HG03575 (cell line): ENCODE data around the gene MAPKAPK2.
A peak's percentile ranks its signal among the peaks of the same experiment; 100 is the strongest.

Experiments
- ATAC-seq: cut with Tn5 transposase; IDR thresholded peaks from one replicate; pipeline ENCODE4 v1.9.1; 2021; ENCODE audit not compliant: unreplicated experiment, insufficient number of reproducible peaks, low FRiP score; ENCODE audit errors: extremely low read depth

Gene MAPKAPK2

GRCh38 chr1:206678490-206678889 lies 6.2 kb upstream of the MAPKAPK2 start:
- no peak for ATAC-seq

- ATAC-seq, result peak; percentile 61
These were observed 4.9 kb upstream of the MAPKAPK2 start for GRCh38 chr1:206679738-206680211.

GRCh38 chr1:206680279-206680678 lies 4.4 kb upstream of the MAPKAPK2 start:
- no peak for ATAC-seq

DNA sequence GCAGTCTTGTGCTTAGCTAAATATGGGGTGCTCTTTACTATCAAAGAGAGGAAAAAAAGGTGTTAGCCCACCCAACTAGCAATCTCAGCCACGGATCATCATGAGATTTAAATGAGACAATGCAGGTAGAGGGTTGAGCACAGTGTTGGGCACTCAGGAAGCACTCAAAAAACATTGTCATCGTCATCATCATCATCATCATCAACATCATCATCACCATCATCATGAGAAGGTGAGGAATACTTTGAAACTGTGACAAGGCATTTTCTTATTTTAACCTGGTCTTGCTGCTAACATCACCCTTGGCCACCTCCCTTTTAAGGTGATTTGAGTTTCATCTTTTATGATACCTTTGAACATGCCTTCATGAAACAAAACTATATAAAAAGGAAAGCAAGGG lies 3.3 kb upstream of the MAPKAPK2 start:
- ATAC-seq, result no peak

DNA sequence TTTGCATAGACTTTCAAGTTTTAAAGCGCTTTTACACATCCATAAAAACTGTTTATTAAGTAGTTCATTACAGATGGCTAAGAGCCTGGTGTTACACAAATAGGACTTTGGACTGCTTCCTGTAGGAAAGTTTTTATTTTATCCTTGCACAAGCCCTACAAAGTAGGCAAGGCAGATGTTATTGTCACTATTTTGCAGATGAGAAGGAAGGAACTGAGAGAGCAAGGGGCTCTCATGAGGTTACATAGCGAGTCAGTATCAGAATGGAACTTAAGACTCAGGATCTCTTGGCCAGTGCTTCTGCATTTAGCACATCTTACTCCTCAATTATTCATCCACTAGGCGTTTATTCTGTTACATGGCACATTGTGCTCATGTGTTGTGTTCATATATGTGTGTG lies 2.6 kb upstream of the MAPKAPK2 start:
- no peak for ATAC-seq

DNA sequence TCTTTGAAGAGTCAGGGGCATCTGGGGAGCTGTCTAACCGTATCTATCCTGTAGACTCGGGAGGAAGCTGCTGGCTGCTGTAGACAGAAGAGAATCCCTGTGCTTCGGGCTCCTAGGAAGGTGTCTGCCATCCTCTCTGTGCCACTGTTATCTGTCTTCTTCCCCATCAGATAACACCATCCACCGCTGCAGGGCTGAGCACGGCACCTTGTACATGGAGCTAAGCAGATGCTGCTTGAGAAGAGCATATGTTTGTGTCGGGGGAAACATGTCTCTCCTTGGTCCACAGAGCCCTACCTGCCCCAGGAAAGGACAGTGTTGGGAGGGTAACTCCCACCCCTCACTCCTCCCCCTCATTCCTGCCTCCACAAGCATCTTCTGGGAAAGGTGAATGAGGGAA lies 1.4 kb upstream of the MAPKAPK2 start:
- ATAC-seq, result no peak

DNA sequence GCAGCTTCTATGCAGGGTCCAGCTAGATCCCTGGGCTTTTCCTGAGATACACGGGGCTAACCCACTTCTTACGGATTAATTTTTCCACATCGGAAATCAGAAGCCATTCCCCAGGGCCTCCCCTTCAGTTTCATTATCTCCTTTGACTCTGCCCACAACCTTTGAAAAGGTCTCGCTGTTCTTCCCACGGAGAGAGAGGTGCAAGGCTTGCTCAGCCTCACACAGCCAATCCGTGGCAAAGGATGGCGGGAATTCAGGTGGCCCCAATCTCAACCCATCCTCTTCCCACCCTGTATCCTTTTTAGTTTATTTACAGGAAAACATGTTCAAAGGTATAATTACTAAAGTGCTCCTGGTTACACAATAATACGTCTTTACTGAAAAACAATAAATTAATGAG lies 702 bp upstream of the MAPKAPK2 start:
- no peak for ATAC-seq

DNA sequence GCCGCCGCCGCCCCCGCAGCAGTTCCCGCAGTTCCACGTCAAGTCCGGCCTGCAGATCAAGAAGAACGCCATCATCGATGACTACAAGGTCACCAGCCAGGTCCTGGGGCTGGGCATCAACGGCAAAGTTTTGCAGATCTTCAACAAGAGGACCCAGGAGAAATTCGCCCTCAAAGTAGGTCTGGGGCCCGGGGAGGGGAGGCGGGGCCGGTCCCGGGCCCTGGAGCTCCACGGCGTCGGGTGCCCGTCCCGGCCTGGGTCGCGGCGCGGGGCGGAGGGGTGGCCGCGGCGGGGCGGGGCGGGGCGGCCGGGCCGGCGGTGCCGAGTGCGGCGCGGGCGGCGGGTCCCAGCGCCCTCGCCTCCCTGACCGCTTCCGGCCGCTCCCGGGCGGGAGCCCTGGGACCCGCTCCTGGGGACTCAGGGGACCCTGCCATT lies 646 bp downstream of the MAPKAPK2 start:
- no peak for ATAC-seq

GRCh38 chr1:206685769-206686477 lies 1.2 kb downstream of the MAPKAPK2 start:
- ATAC-seq, result no peak

DNA sequence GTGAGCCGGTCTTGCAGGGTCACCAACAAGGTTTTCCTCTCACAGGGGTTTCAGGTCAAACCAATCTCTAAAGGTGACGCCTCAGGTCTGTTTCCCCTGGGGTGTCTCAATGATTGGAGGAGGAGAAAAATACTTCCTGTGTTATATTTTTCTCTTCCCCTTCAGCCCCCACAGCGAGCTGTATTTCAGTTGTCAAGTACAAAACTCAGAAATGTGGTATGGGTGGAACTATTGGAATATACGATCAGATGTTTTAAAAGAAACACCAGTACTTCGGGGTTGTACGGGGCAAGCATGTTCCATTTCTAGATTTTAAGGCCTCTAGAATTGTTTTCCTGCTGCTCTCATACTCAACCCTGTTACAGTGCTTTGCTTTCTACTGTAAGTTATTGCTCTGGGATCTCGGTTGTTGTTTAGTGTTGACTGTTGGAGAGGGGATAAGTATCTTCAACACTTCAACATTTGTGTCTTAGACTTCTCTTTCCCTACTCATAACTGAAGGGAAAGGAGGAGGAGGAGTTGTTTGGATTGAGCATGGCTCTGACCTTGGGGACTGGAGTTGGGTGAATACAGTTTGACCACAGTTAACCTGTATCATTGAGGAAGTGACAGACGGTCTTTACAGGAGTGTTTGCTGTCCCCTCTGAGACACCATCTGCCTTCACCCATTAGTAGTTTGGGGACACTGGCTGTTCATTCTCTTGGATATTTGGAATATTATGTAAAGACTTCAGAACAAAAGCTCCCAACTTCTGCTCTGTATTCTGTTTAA lies 2.0 kb downstream of the MAPKAPK2 start:
- ATAC-seq, result no peak

DNA sequence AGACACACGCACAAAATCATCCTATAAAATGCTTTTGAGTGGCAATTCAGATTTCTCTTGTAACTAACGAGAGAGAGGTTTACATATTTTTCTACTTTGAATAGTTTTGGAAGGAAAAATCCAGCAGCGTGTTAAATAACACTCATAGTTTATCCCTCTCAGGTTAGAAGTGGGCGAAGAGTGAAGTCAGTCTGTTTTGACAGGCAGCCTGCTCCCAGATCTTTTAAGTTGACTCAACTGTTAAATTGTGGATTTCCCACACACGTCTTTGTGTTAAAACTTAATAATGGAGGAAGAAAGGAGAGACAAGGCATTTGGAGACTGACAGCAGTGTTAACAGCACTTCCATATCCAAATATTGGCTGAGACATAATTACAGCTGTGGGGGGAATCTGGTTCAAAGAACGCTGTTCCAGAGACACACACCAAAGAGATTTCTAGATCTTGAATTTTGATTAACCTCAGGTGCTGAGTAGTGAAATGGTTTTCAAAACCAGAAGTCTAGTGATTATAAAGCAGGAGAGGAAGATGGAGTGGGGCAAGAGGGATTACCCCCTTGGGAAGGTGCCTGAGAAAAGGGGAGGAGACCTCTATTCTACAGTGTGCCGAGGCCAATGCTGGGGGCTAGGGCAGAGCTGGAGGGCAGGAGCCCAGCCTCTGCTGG lies 2.7 kb downstream of the MAPKAPK2 start:
- no peak for ATAC-seq

GRCh38 chr1:206687915-206688442 lies 3.3 kb downstream of the MAPKAPK2 start:
- ATAC-seq, result no peak

- ATAC-seq, result no peak
These were observed 5.8 kb downstream of the MAPKAPK2 start for GRCh38 chr1:206690516-206690915.

GRCh38 chr1:206691604-206692003 lies 6.9 kb downstream of the MAPKAPK2 start:
- ATAC-seq, result no peak

- no peak for ATAC-seq
These were observed 8.3 kb downstream of the MAPKAPK2 start for GRCh38 chr1:206693029-206693428.

DNA sequence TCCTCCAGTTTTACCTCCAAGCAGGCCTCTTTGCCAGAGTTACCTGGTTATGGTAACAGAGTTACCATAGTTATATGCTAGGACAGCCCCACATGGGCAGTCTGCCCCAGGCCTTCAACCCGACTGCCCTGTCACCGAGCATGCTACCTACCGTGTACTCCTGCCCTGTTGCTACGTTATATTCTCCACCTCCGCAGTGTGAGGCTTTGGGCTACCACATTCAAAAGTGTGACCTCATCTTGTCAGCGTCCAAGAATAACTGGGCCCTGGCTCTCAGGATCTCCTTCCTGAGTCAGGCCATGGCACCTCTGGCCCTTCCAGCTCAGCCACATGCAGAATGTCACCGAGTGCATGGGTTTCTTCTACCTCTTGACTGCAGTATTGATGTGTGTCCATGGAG lies 8.9 kb downstream of the MAPKAPK2 start:
- no peak for ATAC-seq

GRCh38 chr1:206694171-206695124 lies 9.7 kb downstream of the MAPKAPK2 start:
- no peak for ATAC-seq

- ATAC-seq, result no peak
These were observed 11.0 kb downstream of the MAPKAPK2 start for GRCh38 chr1:206695733-206696132.
